ENCODE measurements around the gene PSMD1. TPM values are rescaled to one million over a fixed set of nuclear protein-coding genes. Genes with fewer than 3 reads are reported as not detected.

PSMD1 gene
- total RNA-seq: 100 to 1,000 TPM in 4 of 8 experiments, 10 to 100 TPM in 4; 58.1 to 131 (median 93.1) TPM

- Histone ChIP-seq H3K27ac (peak within 1 kb of the TSS; percentile 100), H3K4me3 (peak within 1 kb of the TSS; percentile 61 to 84 (median 77)), H3K4me1 (replicated peaks in 1 of 2) (peaks cover 13 to 15% of the 10 kb centered on the region in 2 donors)
- WGBS, 10 experiments: 0 to 10% (median 0%) methylated on average over 1 to 14 of the region's 73 CpGs; no CpG with 5 or more reads in 1 of the 10 experiments
- ATAC-seq (replicated peaks in 6 of 8): peak; percentile 76 to 86 (median 82)
- in situ Hi-C loops (cut with MboI; ENCODE audit: low pct_unique_long_range_greater_than_20kb in 2 of 9, low sequenced_read_pairs in 9 of 9, unreplicated experiment in 9 of 9): no loop called here
Measured at GRCh38 chr2:231056453-231057416, at the start of gene PSMD1. Gene PSMD1 (plus strand): TSS chr2:231056867. CDS start chr2:231057026, 159 bp downstream.

GRCh38 chr2:231007286-231008098 lies 49.2 kb upstream of the PSMD1 start:
- 14 to 100% (median 69%) methylated on average over 1 to 7 of the region's 10 CpGs; no CpG with 5 or more reads in 2 of the 10 experiments for WGBS, 10 experiments
- peaks cover 0 to 10% of the 10 kb centered on the region in 2 donors for H3K4me1 ChIP-seq (replicated peaks in 1 of 2)
- in situ Hi-C loops (cut with MboI; ENCODE audit: low pct_unique_long_range_greater_than_20kb in 2 of 9, low sequenced_read_pairs in 9 of 9, unreplicated experiment in 9 of 9): no loop called here
- H3K27ac ChIP-seq: no peak overlapping the region
- no peak overlapping the region for H3K4me3 ChIP-seq
- ATAC-seq (replicated peaks in 6 of 8): no peak

GRCh38 chr2:231008131-231008530 lies 48.5 kb upstream of the PSMD1 start:
- no peak for ATAC-seq (replicated peaks in 6 of 8)
- Histone ChIP-seq H3K4me1 (replicated peaks in 1 of 2) (peaks cover 0 to 12% of the 10 kb centered on the region in 2 donors), H3K27ac (no peak overlapping the region), H3K4me3 (no peak overlapping the region)
- in situ Hi-C loops (cut with MboI; ENCODE audit: low pct_unique_long_range_greater_than_20kb in 2 of 9, low sequenced_read_pairs in 9 of 9, unreplicated experiment in 9 of 9): no loop called here
- WGBS, 10 experiments: 0 to 100% (median 79%) methylated on average over 1 to 5 of the region's 6 CpGs; no CpG with 5 or more reads in 5 of the 10 experiments

- no peak overlapping the region for H3K4me3 ChIP-seq
- in situ Hi-C loops (cut with MboI; ENCODE audit: low pct_unique_long_range_greater_than_20kb in 2 of 9, low sequenced_read_pairs in 9 of 9, unreplicated experiment in 9 of 9): no loop called here
- H3K27ac ChIP-seq: no peak overlapping the region
- peaks cover 0 to 12% of the 10 kb centered on the region in 2 donors for H3K4me1 ChIP-seq (replicated peaks in 1 of 2)
- peak in 1 of 8 experiments; percentile 71 for ATAC-seq (replicated peaks in 6 of 8)
- WGBS, 10 experiments: 0 to 67% (median 50%) methylated on average over 1 to 7 of the region's 14 CpGs; no CpG with 5 or more reads in 3 of the 10 experiments
Measured at GRCh38 chr2:231009236-231009919, 47.3 kb upstream of the PSMD1 start.

GRCh38 chr2:231010201-231010730 lies 46.4 kb upstream of the PSMD1 start:
- no peak for ATAC-seq (replicated peaks in 6 of 8)
- in situ Hi-C loops (cut with MboI; ENCODE audit: low pct_unique_long_range_greater_than_20kb in 2 of 9, low sequenced_read_pairs in 9 of 9, unreplicated experiment in 9 of 9): no loop called here
- Histone ChIP-seq H3K4me1 (replicated peaks in 1 of 2) (peaks cover 0 to 15% of the 10 kb centered on the region in 2 donors), H3K4me3 (no peak overlapping the region), H3K27ac (no peak overlapping the region)
- 14 to 100% (median 64%) methylated on average over 1 to 2 of the region's 2 CpGs; no CpG with 5 or more reads in 3 of the 10 experiments for WGBS, 10 experiments

GRCh38 chr2:231011526-231011925 lies 45.1 kb upstream of the PSMD1 start:
- Histone ChIP-seq H3K4me3 (no peak overlapping the region), H3K4me1 (replicated peaks in 1 of 2) (peaks cover 7 to 26% of the 10 kb centered on the region in 2 donors), H3K27ac (no peak overlapping the region)
- in situ Hi-C loops (cut with MboI; ENCODE audit: low pct_unique_long_range_greater_than_20kb in 2 of 9, low sequenced_read_pairs in 9 of 9, unreplicated experiment in 9 of 9): no loop called here
- 17 to 100% (median 20%) methylated on average over 1 of the region's 2 CpGs; no CpG with 5 or more reads in 7 of the 10 experiments for WGBS, 10 experiments
- no peak for ATAC-seq (replicated peaks in 6 of 8)

- H3K4me1 ChIP-seq (replicated peaks in 1 of 2): peaks cover 9 to 27% of the 10 kb centered on the region in 2 donors
- in situ Hi-C loops (cut with MboI; ENCODE audit: low pct_unique_long_range_greater_than_20kb in 2 of 9, low sequenced_read_pairs in 9 of 9, unreplicated experiment in 9 of 9): no loop called here
Measured at GRCh38 chr2:231012463-231012862, 44.2 kb upstream of the PSMD1 start.

GRCh38 chr2:231013820-231014219 lies 42.8 kb upstream of the PSMD1 start:
- in situ Hi-C loops (cut with MboI; ENCODE audit: low pct_unique_long_range_greater_than_20kb in 2 of 9, low sequenced_read_pairs in 9 of 9, unreplicated experiment in 9 of 9): no loop called here
- no peak for ATAC-seq (replicated peaks in 6 of 8)
- peaks cover 9 to 27% of the 10 kb centered on the region in 2 donors for H3K4me1 ChIP-seq (replicated peaks in 1 of 2)
- no peak overlapping the region for H3K27ac ChIP-seq
- 0 to 60% (median 19%) methylated on average over 1 to 3 of the region's 3 CpGs; no CpG with 5 or more reads in 2 of the 10 experiments for WGBS, 10 experiments
- no peak overlapping the region for H3K4me3 ChIP-seq

More at GRCh38 chr2:231012463-231012862, 44.2 kb upstream of the PSMD1 start:
- Histone ChIP-seq H3K27ac (no peak overlapping the region), H3K4me3 (no peak overlapping the region)
- 8 to 67% (median 53%) methylated on average over 1 to 3 of the region's 3 CpGs; no CpG with 5 or more reads in 2 of the 10 experiments for WGBS, 10 experiments
- ATAC-seq (replicated peaks in 6 of 8): no peak

GRCh38 chr2:231015478-231015877 lies 41.2 kb upstream of the PSMD1 start:
- no peak overlapping the region for H3K4me3 ChIP-seq
- peaks cover 9 to 20% of the 10 kb centered on the region in 2 donors for H3K4me1 ChIP-seq (replicated peaks in 1 of 2)
- 0 to 43% (median 19%) methylated on average over 2 to 4 of the region's 7 CpGs; no CpG with 5 or more reads in 3 of the 10 experiments for WGBS, 10 experiments
- H3K27ac ChIP-seq: peak overlapping the region; percentile 68 to 84
- ATAC-seq (replicated peaks in 6 of 8): peak; percentile 76 to 94 (median 93)
- in situ Hi-C loops (cut with MboI; ENCODE audit: low pct_unique_long_range_greater_than_20kb in 2 of 9, low sequenced_read_pairs in 9 of 9, unreplicated experiment in 9 of 9): no loop called here

- peak in 5 of 8 experiments; percentile 42 to 58 (median 51) for ATAC-seq (replicated peaks in 6 of 8)
- 54 to 100% (median 67%) methylated on average over 2 to 3 of the region's 3 CpGs; no CpG with 5 or more reads in 6 of the 10 experiments for WGBS, 10 experiments
- Histone ChIP-seq H3K4me1 (replicated peaks in 1 of 2) (peaks cover 9 to 23% of the 10 kb centered on the region in 2 donors), H3K27ac (peak overlapping the region; percentile 68 to 84), H3K4me3 (no peak overlapping the region)
- in situ Hi-C loops (cut with MboI; ENCODE audit: low pct_unique_long_range_greater_than_20kb in 2 of 9, low sequenced_read_pairs in 9 of 9, unreplicated experiment in 9 of 9): no loop called here
Measured at GRCh38 chr2:231015926-231016325, 40.7 kb upstream of the PSMD1 start.

- in situ Hi-C loops (cut with MboI; ENCODE audit: low pct_unique_long_range_greater_than_20kb in 2 of 9, low sequenced_read_pairs in 9 of 9, unreplicated experiment in 9 of 9): no loop called here
- Histone ChIP-seq H3K27ac (no peak overlapping the region), H3K4me3 (no peak overlapping the region), H3K4me1 (replicated peaks in 1 of 2) (peaks cover 9 to 28% of the 10 kb centered on the region in 2 donors)
- 36 to 100% (median 68%) methylated on average over 2 to 6 of the region's 6 CpGs; no CpG with 5 or more reads in 2 of the 10 experiments for WGBS, 10 experiments
- ATAC-seq (replicated peaks in 6 of 8): peak in 2 of 8 experiments; percentile 21 to 41
Measured at GRCh38 chr2:231016566-231017230, 40.0 kb upstream of the PSMD1 start.

Data from motor neuron (in vitro differentiated cells).